ENCODE results near the gene TMEM214.

TMEM214 gene

GRCh38 chr2:27010139-27010538 is 22.6 kb upstream of the TMEM214 start:
- DNase-seq = peak; percentile 72

- no peak for DNase-seq
Measured at GRCh38 chr2:27013738-27014137, 19.0 kb upstream of the TMEM214 start.

GRCh38 chr2:27014771-27015433 is 17.9 kb upstream of the TMEM214 start:
- DNase-seq = no peak

GRCh38 chr2:27016801-27017325 is 15.9 kb upstream of the TMEM214 start:
- DNase-seq = peak; percentile 89

GRCh38 chr2:27018142-27018541 is 14.6 kb upstream of the TMEM214 start:
- DNase-seq = no peak

GRCh38 chr2:27019459-27019858 is 13.3 kb upstream of the TMEM214 start:
- DNase-seq = no peak

- DNase-seq = peak; percentile 77
Measured at GRCh38 chr2:27019931-27020855, 12.6 kb upstream of the TMEM214 start.

- no peak for DNase-seq
Measured at GRCh38 chr2:27021253-27022049, 11.3 kb upstream of the TMEM214 start.

- no peak for DNase-seq
Measured at GRCh38 chr2:27023740-27024139, 9.0 kb upstream of the TMEM214 start.

GRCh38 chr2:27024188-27024587 is 8.6 kb upstream of the TMEM214 start:
- DNase-seq = peak; percentile 37

GRCh38 chr2:27024812-27025211 is 8.0 kb upstream of the TMEM214 start:
- DNase-seq = peak; percentile 36

- DNase-seq = no peak
Measured at GRCh38 chr2:27025281-27025800, 7.4 kb upstream of the TMEM214 start.

GRCh38 chr2:27025861-27026851 is 6.6 kb upstream of the TMEM214 start:
- no peak for DNase-seq

GRCh38 chr2:27027211-27027651 is 5.5 kb upstream of the TMEM214 start:
- DNase-seq = no peak

GRCh38 chr2:27029051-27029450 is 3.7 kb upstream of the TMEM214 start:
- DNase-seq = no peak

- no peak for DNase-seq
Measured at GRCh38 chr2:27033253-27033852, 588 bp downstream of the TMEM214 start.

- no peak for DNase-seq
Measured at GRCh38 chr2:27038012-27038411, 5.2 kb downstream of the TMEM214 start.

GRCh38 chr2:27038631-27039339 is 6.0 kb downstream of the TMEM214 start:
- DNase-seq = no peak

GRCh38 chr2:27039426-27039825 is 6.7 kb downstream of the TMEM214 start:
- no peak for DNase-seq

- no peak for DNase-seq
Measured at GRCh38 chr2:27039871-27040270, 7.1 kb downstream of the TMEM214 start.

Measured in hematopoietic multipotent progenitor cell treated with erythropoietin and hydrocortisone succinate and interleukin-3 and kit ligand, for 4 days (in vitro differentiated cells).